Measurements from ENCODE around the gene GLTP.
A peak's percentile ranks its signal among the peaks of the same experiment; 100 is the strongest.

The GLTP gene

DNA sequence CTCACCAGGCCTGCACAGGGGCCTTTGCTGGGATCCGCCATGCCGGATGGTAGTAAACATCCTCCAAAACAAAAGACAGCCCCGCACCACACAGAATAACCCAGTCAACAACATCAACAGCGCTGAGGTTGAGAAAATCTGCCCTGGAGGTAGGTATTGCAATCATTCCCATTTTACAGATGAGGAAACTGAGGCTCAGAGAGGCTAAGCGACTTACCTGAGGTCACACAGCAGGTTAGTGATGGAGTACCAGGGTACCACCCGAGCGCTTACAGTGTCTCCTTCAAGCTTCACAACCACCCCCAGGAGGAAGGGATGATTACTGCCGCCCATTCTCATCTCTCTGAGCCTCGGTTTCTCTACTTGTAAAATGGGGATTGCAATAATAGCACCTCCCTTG is 62.1 kb downstream of the GLTP start:
- DNase-seq: no peak

DNA sequence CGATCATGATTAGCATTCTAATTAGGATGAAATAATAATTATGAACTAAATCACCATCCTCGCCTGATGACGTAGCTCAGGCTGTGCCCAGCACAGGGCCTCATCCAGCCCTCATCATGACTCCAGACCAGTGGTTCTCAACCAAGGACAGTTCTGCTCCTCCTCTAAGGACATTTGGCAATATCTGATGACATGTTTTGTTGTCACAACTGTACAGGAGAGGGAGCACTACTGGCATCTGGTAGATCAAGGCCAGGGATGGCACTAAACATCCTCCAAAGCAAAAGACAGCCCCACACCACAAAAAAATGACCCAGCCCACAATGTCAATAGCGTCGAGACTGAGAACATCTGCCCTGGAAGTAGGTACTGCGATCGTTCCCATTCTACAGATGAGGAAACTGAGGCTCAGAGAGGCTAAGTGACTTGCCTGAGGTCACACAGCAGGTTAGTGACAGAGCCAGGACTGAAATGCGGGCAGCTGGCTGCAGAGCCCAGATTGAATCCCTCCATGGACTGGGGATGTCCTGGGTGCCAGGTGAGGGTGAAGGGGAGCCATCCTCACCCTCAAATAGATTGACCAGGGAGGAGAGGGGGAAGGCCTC is 62.6 kb downstream of the GLTP start:
- no peak for DNase-seq

DNA sequence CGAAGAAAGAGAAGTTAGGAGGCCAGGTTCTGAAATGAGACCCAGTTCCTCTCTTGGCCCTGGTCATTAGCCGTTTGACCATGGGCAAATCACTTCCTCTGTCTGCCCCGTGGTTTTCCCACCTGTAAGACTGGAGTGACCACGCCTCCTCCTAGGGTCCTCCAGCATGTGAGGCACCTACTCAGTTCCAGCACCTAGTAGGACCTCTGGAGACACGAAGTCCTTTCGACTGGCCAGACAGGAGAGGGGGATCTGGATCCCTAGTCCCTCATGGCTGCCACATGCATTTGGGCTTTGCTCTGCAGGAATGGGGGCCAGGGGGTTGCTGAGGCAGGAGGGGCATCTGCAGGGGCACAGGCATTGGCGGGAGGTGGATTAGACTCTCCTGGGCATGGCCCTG is 63.5 kb downstream of the GLTP start:
- no peak for DNase-seq

DNA sequence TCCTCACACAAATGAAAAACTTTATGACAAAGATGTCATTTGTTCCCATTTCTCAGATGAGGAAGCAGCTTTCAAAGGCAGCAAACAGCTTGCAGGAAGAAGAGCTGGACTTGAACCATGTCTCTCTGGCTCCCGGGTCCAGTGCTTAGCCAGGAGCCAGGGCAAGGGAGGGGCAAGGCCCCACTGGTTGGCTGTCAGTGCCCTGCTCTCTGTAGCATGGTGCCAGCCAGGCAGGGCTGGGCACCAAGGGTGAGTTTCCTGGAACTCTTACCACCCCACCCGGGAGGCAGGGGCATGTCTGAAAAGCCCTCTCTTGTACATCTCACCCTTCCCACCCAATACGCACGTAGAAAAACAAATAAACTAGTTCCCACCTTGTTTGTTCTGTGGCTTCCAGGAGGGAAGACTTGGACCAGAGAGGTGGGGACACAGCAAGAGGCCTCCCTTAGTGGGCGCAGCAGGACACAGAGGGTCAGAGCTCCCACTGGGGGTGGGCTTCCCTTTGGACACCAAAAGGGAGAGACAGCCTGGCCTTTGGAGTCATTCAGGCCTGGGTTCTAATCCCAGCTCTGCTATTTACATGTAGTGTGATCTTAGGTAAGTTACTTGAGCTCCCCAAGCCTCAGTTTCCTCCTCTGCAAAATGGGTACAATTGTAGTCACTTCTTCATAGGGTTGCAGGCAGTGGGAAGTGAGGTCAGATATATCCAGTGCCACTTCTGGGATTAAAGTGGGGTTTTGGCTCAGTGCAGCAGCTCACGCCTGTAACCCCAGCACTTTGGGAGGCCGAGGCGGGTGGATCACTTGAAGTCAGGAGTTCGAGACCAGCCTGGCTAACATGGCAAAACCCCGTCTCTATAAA is 64.4 kb downstream of the GLTP start:
- DNase-seq: no peak

DNA sequence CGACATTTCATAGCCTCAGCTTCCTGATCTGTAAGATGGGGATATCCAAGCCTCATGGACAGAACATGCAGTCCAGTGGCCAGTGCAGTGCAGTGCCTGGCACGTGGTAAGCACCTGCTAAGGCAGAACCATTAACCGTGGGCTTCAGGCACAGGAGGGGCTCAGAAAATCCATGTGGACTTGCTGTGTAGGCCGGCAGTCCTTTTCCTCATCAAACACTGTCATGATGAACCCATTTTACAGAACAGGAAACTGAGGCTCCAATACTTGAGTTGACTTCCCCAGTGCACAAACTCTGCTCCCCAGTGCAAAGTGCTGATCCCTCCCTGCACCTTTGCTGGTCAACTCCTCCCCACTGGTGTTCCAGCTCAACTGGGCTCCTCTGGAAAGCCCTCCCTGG is 65.1 kb downstream of the GLTP start:
- no peak for DNase-seq

DNA sequence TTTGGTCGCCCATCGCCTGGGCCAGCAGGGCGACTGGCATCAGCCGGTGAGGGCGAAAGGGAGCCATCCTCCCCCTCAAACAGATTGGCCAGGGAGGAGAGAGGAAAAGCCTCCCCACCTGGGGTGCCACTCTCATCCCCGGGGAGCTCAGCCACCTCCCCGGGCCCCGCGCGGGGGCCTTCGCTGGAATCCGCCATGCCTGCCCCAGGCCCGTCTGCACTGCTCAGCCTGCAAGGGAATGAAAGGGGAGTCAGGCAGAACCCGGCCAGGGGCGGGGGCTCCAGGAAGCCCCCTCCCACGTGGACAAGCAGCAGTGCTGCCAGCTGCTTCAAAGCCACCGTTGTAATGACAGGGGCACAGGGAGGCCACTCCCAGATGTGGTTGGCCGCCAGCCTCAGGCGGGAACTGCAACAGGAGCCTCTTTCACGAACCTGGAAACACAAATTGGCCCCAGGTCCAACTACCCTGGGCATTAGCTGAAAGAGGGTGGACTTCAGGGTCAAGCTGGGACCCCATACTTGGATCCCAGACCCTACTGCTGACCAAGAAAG is 65.7 kb downstream of the GLTP start:
- DNase-seq: no peak

DNA sequence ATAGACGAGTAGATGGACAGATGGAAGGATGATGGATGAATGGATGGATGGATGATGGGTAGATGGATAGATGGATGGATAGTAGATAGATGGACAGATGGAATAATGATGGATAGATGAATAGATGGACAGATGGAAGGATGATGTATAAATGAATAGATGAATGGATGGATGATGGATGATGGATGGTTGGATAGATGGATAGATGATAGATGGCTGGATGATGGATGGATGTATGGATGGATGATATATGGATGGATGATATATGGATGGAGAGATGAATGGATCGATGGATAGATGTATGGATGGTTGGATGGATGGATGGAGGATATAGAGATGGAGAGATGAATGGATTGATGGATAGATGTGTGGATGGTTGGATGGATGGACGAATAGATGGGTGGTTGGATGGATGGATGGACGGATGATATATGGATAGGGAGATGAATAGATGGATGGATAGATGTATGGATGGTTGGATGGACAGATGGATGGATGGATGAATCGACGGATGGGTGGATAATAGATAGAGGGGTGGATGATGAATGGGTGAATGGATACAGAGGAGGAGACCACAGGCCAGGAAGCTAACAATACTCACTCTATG is 66.4 kb downstream of the GLTP start:
- no peak for DNase-seq

DNA sequence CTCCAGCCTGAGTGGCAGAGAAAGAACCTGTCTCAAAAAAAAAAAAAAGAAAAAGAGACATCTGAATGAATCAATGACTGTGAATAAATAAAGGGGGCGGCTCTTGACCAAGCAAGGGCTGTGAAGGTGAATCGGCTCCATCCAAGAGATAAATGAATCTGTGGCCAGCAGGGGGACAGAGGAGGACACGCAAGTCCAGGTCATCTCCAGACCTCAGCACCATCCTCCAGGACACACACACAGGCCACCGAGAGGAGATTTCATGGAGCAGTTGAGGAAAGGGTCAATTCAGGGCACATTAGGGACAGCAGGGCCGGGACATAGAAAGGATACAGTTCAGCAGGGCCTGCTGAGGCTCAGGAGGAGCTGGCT is 68.7 kb downstream of the GLTP start:
- peak; percentile 33 for DNase-seq

DNA sequence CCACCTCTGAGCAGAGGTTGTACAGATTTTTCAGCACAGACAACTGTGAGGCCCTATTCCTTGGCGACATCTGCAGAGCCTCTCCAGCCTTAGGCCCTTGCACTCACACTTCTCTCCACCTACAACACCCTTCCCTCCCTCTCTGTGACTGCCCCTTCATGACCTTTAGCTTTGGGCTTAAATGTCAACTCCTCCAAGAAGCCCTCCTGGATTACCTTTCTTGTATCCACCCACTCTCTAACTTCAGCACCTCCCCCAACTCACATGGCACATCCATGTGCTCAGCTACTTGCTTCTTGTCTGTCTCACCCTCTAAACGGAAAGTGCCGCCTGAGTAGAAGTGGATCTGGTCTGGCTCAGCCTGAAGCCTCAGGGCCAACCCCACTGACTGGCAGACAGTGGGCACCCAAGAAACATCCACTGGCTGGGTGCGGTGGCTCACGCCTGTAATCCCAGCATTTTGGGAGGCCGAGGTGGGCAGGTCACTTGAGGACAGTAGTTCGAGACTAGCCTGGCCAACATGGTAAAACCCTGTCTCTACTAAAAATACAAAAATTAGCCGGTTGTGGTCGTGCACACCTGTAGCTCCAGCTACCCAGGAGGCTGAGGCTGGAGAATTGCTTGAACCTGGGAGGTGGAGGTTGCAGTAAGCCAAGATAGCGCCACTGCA is 69.3 kb downstream of the GLTP start:
- no peak for DNase-seq

DNA sequence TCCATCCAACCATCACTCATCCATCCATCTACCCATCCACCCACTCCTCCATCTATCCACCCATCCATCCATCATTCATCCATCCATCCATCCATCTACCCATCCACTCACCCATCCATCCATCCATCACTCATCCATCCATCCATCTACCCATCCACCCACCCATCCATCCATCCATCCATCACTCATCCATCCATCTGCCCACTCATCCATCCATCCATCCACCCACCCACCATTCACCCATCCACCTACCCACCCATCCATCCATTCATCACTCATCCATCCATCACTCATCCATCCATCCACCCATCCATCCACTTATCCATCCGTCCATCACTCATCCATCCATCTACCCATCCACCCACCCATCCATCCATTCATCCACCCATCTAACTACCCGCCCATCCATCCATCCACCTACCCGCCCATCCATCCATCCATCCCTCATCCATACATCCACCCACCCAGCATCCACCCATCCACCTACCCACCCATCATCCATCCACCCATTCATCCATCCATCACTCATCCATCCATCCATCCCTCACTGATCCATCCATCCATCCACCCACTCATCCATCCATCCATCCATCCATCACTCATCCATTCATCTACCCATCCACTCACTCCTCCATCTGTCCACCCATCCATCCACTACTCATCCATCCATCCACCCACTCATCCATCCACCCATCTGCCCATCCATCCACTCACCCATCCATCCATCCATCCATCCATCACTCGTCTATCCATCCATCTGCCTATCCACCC is 71.3 kb downstream of the GLTP start:
- no peak for DNase-seq

DNA sequence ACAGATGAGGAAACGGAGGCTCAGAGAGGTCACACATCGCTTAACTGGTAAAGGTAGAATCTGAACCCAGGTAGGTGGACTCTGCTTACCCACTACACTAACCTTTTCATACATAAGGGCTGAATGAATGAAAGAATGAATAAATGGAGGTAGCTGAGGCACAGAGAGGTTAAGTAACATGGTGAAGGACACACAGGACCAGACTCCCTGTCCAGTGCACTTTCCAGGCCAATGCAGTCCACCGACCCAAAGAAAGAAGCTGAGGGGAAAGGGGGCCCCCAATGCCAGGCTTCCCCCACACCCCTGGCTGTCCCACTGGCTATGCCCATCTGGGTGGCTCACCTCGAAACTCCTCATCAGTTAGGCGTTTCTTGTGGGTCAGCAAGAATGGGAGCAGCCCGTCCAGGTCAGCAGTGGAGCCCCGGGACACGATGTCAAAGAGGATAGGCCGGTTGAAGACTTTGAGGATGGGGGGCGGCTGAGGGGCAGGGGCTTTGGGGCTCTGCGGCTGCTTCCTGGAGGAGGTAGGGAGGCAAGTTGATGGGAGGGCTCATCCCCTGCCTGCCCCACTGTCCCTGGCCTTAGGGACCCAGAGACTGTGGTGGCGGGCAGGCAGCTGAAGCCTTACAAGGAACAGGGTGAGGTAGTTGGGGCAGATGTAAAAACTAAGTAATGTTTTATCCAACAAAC is 72.2 kb downstream of the GLTP start:
- DNase-seq: no peak

DNA sequence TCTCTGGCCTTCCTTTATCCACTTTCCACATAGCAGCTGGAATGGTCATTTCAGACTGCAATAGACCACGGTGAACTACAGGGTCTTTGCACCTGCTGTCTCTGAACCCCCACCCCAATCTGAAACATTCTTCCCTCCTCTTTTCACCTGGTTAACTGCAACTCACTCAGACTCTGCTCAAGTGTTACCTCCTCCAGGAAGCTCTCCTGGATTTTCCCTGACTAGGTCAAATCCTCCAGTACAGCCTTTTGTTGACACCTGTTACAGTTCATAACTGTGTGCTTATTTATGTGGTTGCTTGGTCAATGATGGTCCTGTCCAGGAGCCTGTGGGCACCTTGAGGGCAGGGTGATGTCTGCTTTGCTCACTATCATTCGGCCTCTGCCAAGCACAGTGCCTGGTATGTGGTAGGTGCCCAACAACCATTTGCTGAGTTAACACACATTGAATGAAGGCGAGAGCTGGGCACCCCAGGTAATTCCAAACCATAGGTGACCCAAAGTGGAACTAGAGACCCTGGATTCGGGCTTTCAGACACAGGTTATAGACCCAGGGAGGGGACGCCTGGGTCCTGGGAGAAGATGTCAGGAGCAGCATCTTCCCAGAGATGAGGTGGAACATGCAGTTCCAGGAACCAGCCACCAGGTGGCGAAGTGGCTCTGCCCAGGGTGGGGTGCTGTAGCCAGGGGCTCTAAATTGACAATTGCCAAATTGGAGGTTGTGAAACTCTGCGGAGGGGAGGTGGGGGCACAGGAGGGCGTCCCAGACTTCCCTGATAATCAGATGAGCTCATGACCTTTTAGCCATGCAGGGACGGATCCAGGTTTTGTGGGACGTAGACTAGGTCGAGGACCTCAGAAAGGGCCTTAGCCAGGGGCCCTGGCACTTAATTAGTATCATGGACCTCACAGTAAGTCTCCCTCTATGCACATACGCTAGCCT is 75.2 kb downstream of the GLTP start:
- peak; percentile 85 for DNase-seq

DNA sequence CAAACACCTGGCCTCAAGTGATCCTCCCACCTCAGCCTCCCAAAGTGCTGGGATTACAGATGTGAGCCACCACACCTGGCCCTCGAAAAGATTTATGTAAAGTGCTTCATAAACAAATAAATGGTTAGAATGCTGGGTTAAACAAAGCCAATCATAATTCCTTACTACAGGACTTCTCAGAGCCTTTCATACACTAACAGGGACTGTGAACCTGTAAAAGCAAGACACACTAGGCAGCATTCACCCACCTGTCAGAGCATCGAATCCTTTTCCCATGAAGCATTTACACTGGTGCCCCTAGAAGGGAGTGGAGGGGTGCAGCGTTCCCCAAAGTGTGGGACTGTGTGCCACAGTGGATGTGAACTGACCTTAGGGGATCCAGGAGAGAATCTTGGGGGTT is 76.7 kb downstream of the GLTP start:
- no peak for DNase-seq

DNA sequence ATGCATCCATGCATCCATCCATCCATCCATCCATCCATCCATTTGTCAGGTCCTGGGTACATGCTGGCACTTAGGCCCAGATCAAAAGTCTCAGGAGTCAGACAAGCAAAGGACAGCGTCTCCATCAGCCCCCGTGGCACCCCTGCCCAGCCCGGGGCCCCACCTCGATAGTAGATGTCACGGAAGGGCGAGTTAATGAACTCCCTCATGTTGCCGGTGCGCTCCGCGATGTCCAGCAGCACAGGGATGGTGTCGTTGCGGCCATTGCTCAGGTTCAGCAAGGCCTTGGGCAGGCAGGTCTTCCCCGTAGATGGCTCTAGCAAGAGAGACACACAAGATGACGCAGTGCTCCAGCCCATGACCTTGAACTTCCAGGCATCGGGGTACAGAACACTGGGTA is 77.5 kb downstream of the GLTP start:
- DNase-seq: no peak
